HG02884 (cell line): Measurements from ENCODE around the gene SHOX.

Experiments used
- ATAC-seq: cut with Tn5 transposase; IDR thresholded peaks from one replicate; pipeline ENCODE4 v1.9.1; 2021; ENCODE audit warnings: mild to moderate bottlenecking, moderate library complexity; ENCODE audit not compliant: unreplicated experiment

Gene SHOX

GRCh38 chrX:663841-664240 is 33.2 kb downstream of the SHOX start:
- no peak for ATAC-seq

- ATAC-seq, result no peak
Observed at GRCh38 chrX:666762-667720, 36.5 kb downstream of the SHOX start.

GRCh38 chrX:670645-671044 is 40.1 kb downstream of the SHOX start:
- no peak for ATAC-seq

DNA sequence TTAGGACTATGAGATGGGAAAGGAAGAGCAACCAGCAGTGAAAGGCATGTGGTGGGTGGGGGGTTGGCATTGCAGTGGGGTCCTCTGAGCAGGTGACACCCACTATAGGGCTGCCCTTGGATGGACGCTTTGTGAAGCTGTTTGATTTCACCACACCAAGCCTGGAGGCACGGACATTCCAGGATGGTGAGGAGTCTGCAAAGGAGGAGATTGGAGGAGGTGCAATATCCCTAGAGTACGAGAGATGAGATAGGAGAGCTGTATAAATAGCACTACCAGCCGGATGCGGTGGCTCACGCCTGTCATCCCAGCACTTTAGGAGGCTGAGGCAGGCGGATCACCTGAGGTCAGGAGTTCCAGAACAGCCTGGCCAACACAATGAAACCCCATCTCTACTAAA is 42.3 kb downstream of the SHOX start:
- ATAC-seq, result no peak

DNA sequence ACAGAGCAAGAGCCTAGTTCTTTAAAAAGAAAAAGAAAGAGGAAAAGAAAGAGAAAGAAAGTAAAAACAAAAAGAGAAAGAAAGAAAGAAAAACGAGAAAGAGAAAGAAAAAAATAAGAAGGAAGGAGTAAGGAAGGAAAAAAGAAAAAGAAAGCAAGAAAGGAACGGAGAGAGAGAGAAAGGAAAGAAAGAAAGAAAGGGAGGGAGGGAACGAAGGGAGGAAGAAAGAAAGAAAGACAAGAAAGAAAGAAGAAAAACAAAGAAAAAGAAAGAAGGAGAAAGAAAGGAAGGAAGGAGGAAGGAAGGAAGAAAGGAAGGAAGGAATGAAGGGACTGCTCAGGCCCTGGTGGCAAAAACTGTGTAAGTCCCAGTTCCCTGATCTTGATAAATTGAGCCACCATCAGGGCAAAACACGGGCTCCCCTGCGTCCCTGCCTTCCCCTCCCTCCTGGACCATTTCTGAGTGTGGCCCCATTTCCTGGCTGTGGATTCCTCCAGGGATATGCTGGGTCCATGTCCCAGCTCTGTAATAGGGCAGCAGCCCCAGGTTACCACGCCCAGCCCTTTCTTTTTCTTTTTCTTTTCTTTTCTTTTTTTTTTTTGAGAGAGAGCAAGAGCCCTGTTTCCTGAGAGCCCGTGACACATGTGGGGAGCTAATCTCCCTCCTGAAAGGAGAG is 44.8 kb downstream of the SHOX start:
- ATAC-seq, result no peak

- no peak for ATAC-seq
Observed at GRCh38 chrX:675955-676295, 45.3 kb downstream of the SHOX start.

- ATAC-seq, result no peak
Observed at GRCh38 chrX:677376-677775, 46.8 kb downstream of the SHOX start.

GRCh38 chrX:679291-679979 is 48.8 kb downstream of the SHOX start:
- ATAC-seq, result no peak

DNA sequence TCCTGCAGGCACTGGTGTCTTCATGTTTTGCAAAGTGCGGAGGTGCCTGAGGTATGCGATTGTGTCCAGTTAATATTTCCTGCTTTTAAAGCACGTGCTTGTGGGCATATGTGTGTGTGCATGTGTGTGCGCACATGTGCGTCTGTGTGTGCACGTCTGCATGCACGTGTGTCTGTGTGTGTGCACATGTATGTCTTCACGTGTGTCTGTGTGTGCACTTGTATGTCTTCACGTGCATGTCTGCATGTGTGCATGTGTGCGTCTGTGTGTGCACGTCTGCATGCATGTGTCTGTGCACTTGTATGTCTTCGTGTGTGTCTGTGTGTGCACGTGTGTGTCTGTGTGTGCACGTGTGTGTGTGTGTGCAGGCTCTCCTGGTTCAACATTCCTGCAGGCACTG is 49.5 kb downstream of the SHOX start:
- ATAC-seq, result no peak

- ATAC-seq, result no peak
Observed at GRCh38 chrX:681989-682388, 51.4 kb downstream of the SHOX start.

DNA sequence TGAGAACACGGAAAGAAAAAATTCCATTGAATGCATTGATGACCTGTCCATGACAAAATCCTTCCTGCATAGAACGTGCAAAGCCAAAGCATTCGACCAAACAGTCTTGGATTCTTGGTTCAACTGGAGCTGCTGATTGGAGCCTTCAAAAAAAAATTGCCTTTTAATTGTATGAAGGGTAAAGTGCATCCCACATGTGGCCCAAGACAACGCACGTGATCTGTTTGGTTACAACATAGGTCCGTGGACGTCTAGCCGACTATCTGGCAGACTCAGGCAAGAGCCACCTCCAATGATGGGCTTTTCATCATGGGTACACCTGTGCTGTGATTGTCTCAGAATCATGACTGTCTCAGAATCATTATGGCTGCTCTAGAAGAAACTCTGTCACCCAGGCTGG is 52.3 kb downstream of the SHOX start:
- ATAC-seq, result no peak

DNA sequence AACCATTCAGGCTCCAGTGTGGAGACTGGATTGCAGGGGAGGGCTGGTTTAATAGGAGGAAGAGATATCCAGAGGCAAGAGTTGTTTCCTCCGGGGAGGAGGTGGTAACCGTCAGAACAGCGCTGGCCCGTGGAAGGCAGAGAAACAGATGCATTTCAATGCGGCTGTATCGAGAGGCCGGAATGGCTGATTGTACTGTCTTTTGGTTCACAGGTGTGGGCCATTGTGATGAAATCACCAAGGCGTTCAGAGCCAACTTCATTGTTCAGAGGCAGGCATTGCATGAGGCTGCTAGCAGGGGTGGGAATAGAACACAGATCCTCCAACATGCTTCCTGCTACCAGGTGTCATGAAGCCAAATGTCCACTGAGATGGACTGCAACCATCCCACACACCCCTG is 53.0 kb downstream of the SHOX start:
- ATAC-seq, result no peak

GRCh38 chrX:685120-686032 is 54.8 kb downstream of the SHOX start:
- ATAC-seq, result no peak

DNA sequence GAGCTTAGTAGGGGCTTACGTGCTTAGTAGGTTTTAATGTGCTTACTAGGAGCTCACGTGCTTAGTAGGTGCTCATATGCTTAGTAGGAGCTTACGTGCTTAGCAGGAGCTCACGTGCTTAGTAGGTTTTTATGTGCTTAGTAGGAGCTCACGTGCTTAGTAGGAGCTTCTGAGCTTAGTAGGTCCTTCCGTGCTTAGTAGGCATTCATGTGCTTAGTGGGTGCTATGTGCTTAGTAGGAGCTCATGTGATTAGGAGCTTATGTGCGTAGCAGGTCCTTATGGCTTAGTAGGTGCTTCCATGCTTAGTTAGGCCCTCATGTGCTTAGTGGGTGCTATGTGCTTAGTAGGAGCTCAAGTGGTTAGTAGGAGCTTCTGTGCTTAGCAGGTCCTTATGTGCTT is 59.4 kb downstream of the SHOX start:
- no peak for ATAC-seq

- ATAC-seq, result no peak
Observed at GRCh38 chrX:694800-695199, 64.2 kb downstream of the SHOX start.

- ATAC-seq, result no peak
Observed at GRCh38 chrX:698206-698605, 67.6 kb downstream of the SHOX start.

- ATAC-seq, result no peak
Observed at GRCh38 chrX:700936-701335, 70.3 kb downstream of the SHOX start.

DNA sequence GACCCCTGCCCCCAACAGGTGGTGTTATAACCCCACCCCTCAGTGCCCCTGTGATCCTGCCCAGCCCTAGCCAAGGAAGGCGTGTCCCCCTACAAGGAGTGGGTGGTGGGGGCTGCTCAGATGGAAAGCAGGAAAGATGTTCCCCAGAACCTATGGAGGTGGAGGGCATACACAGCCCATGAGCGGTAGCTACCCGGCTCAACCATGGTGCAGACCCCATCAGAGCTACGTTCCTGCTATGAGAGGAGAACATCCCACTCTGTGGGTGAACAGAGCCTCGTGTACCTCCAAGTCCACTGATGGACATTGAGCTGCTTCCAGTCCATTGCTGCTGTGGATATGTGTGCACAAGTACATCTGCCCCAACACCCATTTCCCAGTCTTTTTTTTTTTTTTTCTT is 71.1 kb downstream of the SHOX start:
- ATAC-seq, result no peak

GRCh38 chrX:703466-703865 is 72.9 kb downstream of the SHOX start:
- ATAC-seq, result no peak

DNA sequence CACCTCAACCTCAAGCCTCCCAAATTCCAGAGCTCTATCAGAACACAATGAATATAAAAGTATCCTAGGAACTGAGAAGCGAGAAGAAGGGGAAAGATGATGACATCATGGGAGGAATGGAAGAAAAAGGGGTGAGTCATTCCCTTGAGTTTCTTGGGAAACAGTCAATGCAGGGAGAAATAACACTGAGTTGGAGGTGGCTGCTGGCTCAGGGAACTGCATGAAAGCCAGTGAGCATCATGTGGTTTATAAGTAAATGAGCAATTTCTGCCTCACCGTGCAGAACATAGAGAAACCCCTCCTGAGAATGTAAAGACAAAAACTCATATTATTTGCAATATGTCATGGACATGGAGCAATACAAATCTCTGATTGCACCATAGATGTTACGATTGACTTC is 73.3 kb downstream of the SHOX start:
- ATAC-seq, result no peak
